Neural progenitor cell (in vitro differentiated cells): ENCODE results near the gene MT1M. TPM values are rescaled to one million over a fixed set of nuclear protein-coding genes. Genes with fewer than 3 reads are reported as not detected.
A peak's percentile ranks its signal among the peaks of the same experiment; 100 is the strongest.
"Not testable (repeated sequence)": the region's sequence is repeated elsewhere in the genome, so short reads cannot be mapped to it uniquely, and the experiment has no call there.

Source experiments
- DNase-seq: peaks from one replicate; pipeline ENCODE4 v3.0.0-alpha.2; 2016; ENCODE audit warnings: low spot score
- H2AFZ ChIP-seq: fragments of 200-600 bp; sonication (generic); replicated peaks from 2 replicates; pipeline ENCODE4 v1.6.1; 2016; ENCODE audit warnings: antibody characterized with exemption
- H3F3A ChIP-seq: fragments of 200-600 bp; sonication (generic); 2 replicates; pipeline ENCODE4 v1.6.1; 2016; ENCODE audit warnings: antibody characterized with exemption, low read depth
- H3K27ac ChIP-seq: fragments of 200-600 bp; sonication (generic); 2 replicates; pipeline ENCODE4 v1.5.1; 2016; ENCODE audit warnings: mild to moderate bottlenecking
- H3K27me3 ChIP-seq: fragments of 200-600 bp; sonication (generic); 2 replicates; pipeline ENCODE4 v1.6.1; 2016; ENCODE audit warnings: mild to moderate bottlenecking, moderate library complexity
- H3K36me3 ChIP-seq: fragments of 200-600 bp; sonication (generic); 2 replicates; pipeline ENCODE4 v1.5.1; 2016
- H3K4me1 ChIP-seq: fragments of 200-600 bp; sonication (generic); 2 replicates; pipeline ENCODE4 v1.6.1; 2016; ENCODE audit warnings: mixed run types
- H3K4me2 ChIP-seq: fragments of 200-600 bp; sonication (generic); 2 replicates; pipeline ENCODE4 v1.6.1; 2016
- H3K4me3 ChIP-seq: fragments of 200-600 bp; sonication (generic); 2 replicates; pipeline ENCODE4 v1.5.1; 2016
- H3K79me2 ChIP-seq: fragments of 200-600 bp; sonication (generic); 2 replicates; pipeline ENCODE4 v1.6.1; 2016; ENCODE audit warnings: low read depth
- H3K9ac ChIP-seq: fragments of 200-600 bp; sonication (generic); 2 replicates; pipeline ENCODE4 v1.6.1; 2016
- H3K9me3 ChIP-seq: fragments of 200-600 bp; sonication (generic); 2 replicates; pipeline ENCODE4 v1.5.1; 2016; ENCODE audit warnings: low read depth
- H4K20me1 ChIP-seq: fragments of 200-600 bp; sonication (generic); 2 replicates; pipeline ENCODE4 v1.6.1; 2016; ENCODE audit warnings: low read depth
- H3K27ac Mint-ChIP-seq: 3 replicates; pipeline ENCODE4 v1.8.0; 2021; ENCODE audit warnings: mixed read lengths
- H3K27me3 Mint-ChIP-seq: 2 replicates; pipeline ENCODE4 v1.8.0; 2022; ENCODE audit warnings: low read depth, mild to moderate bottlenecking, inconsistent platforms, moderate library complexity, mixed read lengths; ENCODE audit not compliant: insufficient read depth
- H3K36me3 Mint-ChIP-seq: 3 replicates; pipeline ENCODE4 v1.8.0; 2021; ENCODE audit warnings: mixed read lengths
- H3K4me1 Mint-ChIP-seq: 3 replicates; pipeline ENCODE4 v1.8.0; 2021; ENCODE audit warnings: mixed read lengths
- H3K4me3 Mint-ChIP-seq: 3 replicates; pipeline ENCODE4 v1.8.0; 2021; ENCODE audit warnings: mild to moderate bottlenecking, moderate library complexity, mixed read lengths
- H3K9me3 Mint-ChIP-seq: 3 replicates; pipeline ENCODE4 v1.8.0; 2020; ENCODE audit warnings: mixed read lengths
- CTCF ChIP-seq: fragments of 200-600 bp; sonication (generic); IDR thresholded peaks from 2 replicates; pipeline ENCODE4 v1.5.1; 2017; ENCODE audit warnings: antibody characterized with exemption, mild to moderate bottlenecking
- EZH2 ChIP-seq: fragments of 200-600 bp; sonication (generic); IDR thresholded peaks from 2 replicates; pipeline ENCODE4 v1.6.1; 2017; ENCODE audit warnings: antibody characterized with exemption, mild to moderate bottlenecking, moderate library complexity
- EZH2phosphoT487 ChIP-seq: fragments of 200-600 bp; sonication (generic); IDR thresholded peaks from 2 replicates; pipeline ENCODE4 v1.6.1; 2017; ENCODE audit warnings: antibody characterized with exemption
- total RNA-seq: library from RNA; depleted of rRNA; stranded (reverse); fragments of >200 nt; gene quantifications from 2 replicates; pipeline ENCODE4 v1.2.3, GENCODE V29; 2015; ENCODE audit warnings: low replicate concordance

MT1M gene
- total RNA-seq = not detected in 2 replicates

GRCh38 chr16:56632156-56632847 is at the start of gene MT1M:
TSS of gene MT1M (plus strand) at chr16:56632659. CDS start at chr16:56632732, 73 bp downstream.
- Histone ChIP-seq H3K36me3 (no peaks in the 10 kb centered on the region), H3K27ac (no peak within 1 kb of the TSS), H2AFZ (peak within 1 kb of the TSS; percentile 77), H3K4me2 (peak within 1 kb of the TSS; percentile 83), H3K4me3 (peak within 1 kb of the TSS; percentile 47), H4K20me1 (peaks cover 66% of the 10 kb centered on the region), H3K27me3 (peaks cover 100% of the 10 kb centered on the region), H3F3A (no peaks in the 10 kb centered on the region), H3K9me3 (no peaks in the 10 kb centered on the region), H3K9ac (no peak within 1 kb of the TSS), H3K79me2 (no peaks in the 10 kb centered on the region), H3K4me1 (peaks cover 16% of the 10 kb centered on the region)
- Mint-ChIP-seq H3K27ac (no peak within 1 kb of the TSS), H3K4me1 (peaks cover 14% of the 10 kb centered on the region), H3K9me3 (peaks cover 3% of the 10 kb centered on the region), H3K36me3 (no peaks in the 10 kb centered on the region), H3K27me3 (peaks cover 85% of the 10 kb centered on the region), H3K4me3 (peak within 1 kb of the TSS; percentile 78)
- TF ChIP-seq CTCF = no peak
- peak; percentile 91 for TF ChIP-seq EZH2phosphoT487
- peak; percentile 98 for TF ChIP-seq EZH2
- DNase-seq = peak; percentile 66

GRCh38 chr16:56582911-56583310 is 49.5 kb upstream of the MT1M start:
- H3K4me2 ChIP-seq, H3K27ac Mint-ChIP-seq, H2AFZ ChIP-seq, H3K4me3 ChIP-seq, H3K36me3 ChIP-seq, H3K79me2 ChIP-seq, H3K9ac ChIP-seq, H4K20me1 ChIP-seq, H3K9me3 ChIP-seq, H3K4me3 Mint-ChIP-seq, H3K4me1 ChIP-seq, H3K4me1 Mint-ChIP-seq, H3K9me3 Mint-ChIP-seq, H3K27ac ChIP-seq, H3K36me3 Mint-ChIP-seq, H3F3A ChIP-seq, DNase-seq: not testable (repeated sequence)
- H3K27me3 ChIP-seq = peaks cover 50% of the 10 kb centered on the region
- H3K27me3 Mint-ChIP-seq = peaks cover 17% of the 10 kb centered on the region

- H3K4me3 Mint-ChIP-seq = peak overlapping the region; percentile 38
- no peak overlapping the region for H3K4me2 ChIP-seq
- no peaks in the 10 kb centered on the region for H3K4me1 Mint-ChIP-seq
- no peak overlapping the region for H3K27ac Mint-ChIP-seq
- no peaks in the 10 kb centered on the region for H3K9me3 Mint-ChIP-seq
- no peak overlapping the region for H3K9ac ChIP-seq
- H2AFZ ChIP-seq = no peak overlapping the region
- no peaks in the 10 kb centered on the region for H3K9me3 ChIP-seq
- H3F3A ChIP-seq = no peaks in the 10 kb centered on the region
- H4K20me1 ChIP-seq = no peaks in the 10 kb centered on the region
- peaks cover 22% of the 10 kb centered on the region for H3K27me3 Mint-ChIP-seq
- H3K27me3 ChIP-seq = peaks cover 57% of the 10 kb centered on the region
- TF ChIP-seq CTCF = no peak
- no peak for TF ChIP-seq EZH2
- no peak for TF ChIP-seq EZH2phosphoT487
- H3K36me3 Mint-ChIP-seq = no peaks in the 10 kb centered on the region
- no peaks in the 10 kb centered on the region for H3K79me2 ChIP-seq
- no peaks in the 10 kb centered on the region for H3K4me1 ChIP-seq
- H3K36me3 ChIP-seq = no peaks in the 10 kb centered on the region
- no peak overlapping the region for H3K4me3 ChIP-seq
- no peak overlapping the region for H3K27ac ChIP-seq
- DNase-seq = no peak
Measured at GRCh38 chr16:56583351-56584168, 48.9 kb upstream of the MT1M start.

- no peaks in the 10 kb centered on the region for H3K9me3 ChIP-seq
- no peak overlapping the region for H3K27ac Mint-ChIP-seq
- H3K4me1 ChIP-seq = no peaks in the 10 kb centered on the region
- no peak overlapping the region for H2AFZ ChIP-seq
- no peaks in the 10 kb centered on the region for H3K79me2 ChIP-seq
- TF ChIP-seq EZH2phosphoT487 = no peak
- TF ChIP-seq CTCF = no peak
- TF ChIP-seq EZH2 = no peak
- no peak overlapping the region for H3K4me2 ChIP-seq
- H3K27ac ChIP-seq = no peak overlapping the region
- no peaks in the 10 kb centered on the region for H3F3A ChIP-seq
- H4K20me1 ChIP-seq = no peaks in the 10 kb centered on the region
- peaks cover 27% of the 10 kb centered on the region for H3K27me3 Mint-ChIP-seq
- H3K36me3 Mint-ChIP-seq = peaks cover 3% of the 10 kb centered on the region
- H3K4me1 Mint-ChIP-seq = peaks cover 4% of the 10 kb centered on the region
- H3K36me3 ChIP-seq = no peaks in the 10 kb centered on the region
- peaks cover 64% of the 10 kb centered on the region for H3K27me3 ChIP-seq
- no peak overlapping the region for H3K4me3 ChIP-seq
- no peak for DNase-seq
- H3K4me3 Mint-ChIP-seq = no peak overlapping the region
- no peak overlapping the region for H3K9ac ChIP-seq
- peaks cover 2% of the 10 kb centered on the region for H3K9me3 Mint-ChIP-seq
Measured at GRCh38 chr16:56584276-56584675, 48.2 kb upstream of the MT1M start.
